ENCODE measurements around the gene AMIGO1. TPM values are rescaled to one million over a fixed set of nuclear protein-coding genes. Genes with fewer than 3 reads are reported as not detected.
A peak's percentile ranks its signal among the peaks of the same experiment; 100 is the strongest.

Gene AMIGO1
- total and polyA plus RNA-seq, 2 donors, result 2.9 to 6.4 TPM

GRCh38 chr1:109539676-109540075 is 30.1 kb upstream of the AMIGO1 start, which contains the start of gene GPR61:
GPR61 (plus strand) TSS chr1:109539872; CDS start chr1:109543023, 3,151 bp downstream.
- no peaks in the 10 kb centered on the region for H3K36me3 ChIP-seq (ENCODE audit: insufficient read depth)
- H3K4me1 ChIP-seq (ENCODE audit: insufficient read depth), result no peaks in the 10 kb centered on the region
- no peak for DNase-seq (ENCODE audit: extremely low spot score)
- WGBS, result 50% methylated on average over 7 of the region's 7 CpGs
- no peak within 1 kb of the TSS for H3K27ac ChIP-seq (ENCODE audit: low read depth)
- H3K4me3 ChIP-seq (ENCODE audit: low read depth, low read length), result no peak within 1 kb of the TSS

- no peak overlapping the region for H3K4me3 ChIP-seq (ENCODE audit: low read depth, low read length)
- no peak for DNase-seq (ENCODE audit: extremely low spot score)
- H3K36me3 ChIP-seq (ENCODE audit: insufficient read depth), result no peaks in the 10 kb centered on the region
- no peaks in the 10 kb centered on the region for H3K4me1 ChIP-seq (ENCODE audit: insufficient read depth)
- 89% methylated on average over 9 of the region's 9 CpGs for WGBS
- no peak overlapping the region for H3K27ac ChIP-seq (ENCODE audit: low read depth)
These were observed 29.5 kb upstream of the AMIGO1 start for GRCh38 chr1:109538827-109539555.

GRCh38 chr1:109537450-109538178 is 28.1 kb upstream of the AMIGO1 start:
- Histone ChIP-seq H3K27ac (ENCODE audit: low read depth) (no peak overlapping the region), H3K4me1 (ENCODE audit: insufficient read depth) (no peaks in the 10 kb centered on the region)
- WGBS, result 82% methylated on average over 9 of the region's 9 CpGs

GRCh38 chr1:109535971-109536491 is 26.5 kb upstream of the AMIGO1 start:
- H3K27ac ChIP-seq (ENCODE audit: low read depth), result no peak overlapping the region
- 60% methylated on average over 5 of the region's 5 CpGs for WGBS

More at GRCh38 chr1:109537450-109538178, 28.1 kb upstream of the AMIGO1 start:
- no peak overlapping the region for H3K4me3 ChIP-seq (ENCODE audit: low read depth, low read length)
- no peak for DNase-seq (ENCODE audit: extremely low spot score)
- no peaks in the 10 kb centered on the region for H3K36me3 ChIP-seq (ENCODE audit: insufficient read depth)

GRCh38 chr1:109535481-109535880 is 26.0 kb upstream of the AMIGO1 start:
- no peaks in the 10 kb centered on the region for H3K4me1 ChIP-seq (ENCODE audit: insufficient read depth)
- 70% methylated on average over 4 of the region's 4 CpGs for WGBS
- H3K36me3 ChIP-seq (ENCODE audit: insufficient read depth), result no peaks in the 10 kb centered on the region
- H3K4me3 ChIP-seq (ENCODE audit: low read depth, low read length), result no peak overlapping the region
- DNase-seq (ENCODE audit: extremely low spot score), result no peak
- no peak overlapping the region for H3K27ac ChIP-seq (ENCODE audit: low read depth)

More at GRCh38 chr1:109535971-109536491, 26.5 kb upstream of the AMIGO1 start:
- no peak for DNase-seq (ENCODE audit: extremely low spot score)
- Histone ChIP-seq H3K36me3 (ENCODE audit: insufficient read depth) (no peaks in the 10 kb centered on the region), H3K4me1 (ENCODE audit: insufficient read depth) (no peaks in the 10 kb centered on the region), H3K4me3 (ENCODE audit: low read depth, low read length) (no peak overlapping the region)

GRCh38 chr1:109534307-109534858 is 24.9 kb upstream of the AMIGO1 start:
- Histone ChIP-seq H3K36me3 (ENCODE audit: insufficient read depth) (no peaks in the 10 kb centered on the region), H3K4me3 (ENCODE audit: low read depth, low read length) (no peak overlapping the region), H3K4me1 (ENCODE audit: insufficient read depth) (no peaks in the 10 kb centered on the region), H3K27ac (ENCODE audit: low read depth) (no peak overlapping the region)
- no peak for DNase-seq (ENCODE audit: extremely low spot score)
- 90% methylated on average over 1 of the region's 1 CpG for WGBS

GRCh38 chr1:109532365-109533136 is 23.0 kb upstream of the AMIGO1 start:
- peak; percentile 21 for DNase-seq (ENCODE audit: extremely low spot score)
- no peaks in the 10 kb centered on the region for H3K4me1 ChIP-seq (ENCODE audit: insufficient read depth)
- peak overlapping the region; percentile 11 for H3K4me3 ChIP-seq (ENCODE audit: low read depth, low read length)
- WGBS, result 16% methylated on average over 12 of the region's 12 CpGs
- H3K36me3 ChIP-seq (ENCODE audit: insufficient read depth), result no peaks in the 10 kb centered on the region
- no peak overlapping the region for H3K27ac ChIP-seq (ENCODE audit: low read depth)

GRCh38 chr1:109531826-109532364 is 22.4 kb upstream of the AMIGO1 start:
- DNase-seq (ENCODE audit: extremely low spot score), result no peak
- no peak overlapping the region for H3K4me3 ChIP-seq (ENCODE audit: low read depth, low read length)
- WGBS, result 62% methylated on average over 16 of the region's 16 CpGs
- H3K4me1 ChIP-seq (ENCODE audit: insufficient read depth), result no peaks in the 10 kb centered on the region
- no peaks in the 10 kb centered on the region for H3K36me3 ChIP-seq (ENCODE audit: insufficient read depth)
- no peak overlapping the region for H3K27ac ChIP-seq (ENCODE audit: low read depth)

- no peaks in the 10 kb centered on the region for H3K4me1 ChIP-seq (ENCODE audit: insufficient read depth)
- no peak overlapping the region for H3K27ac ChIP-seq (ENCODE audit: low read depth)
- no peak overlapping the region for H3K4me3 ChIP-seq (ENCODE audit: low read depth, low read length)
- DNase-seq (ENCODE audit: extremely low spot score), result no peak
- 87% methylated on average over 4 of the region's 4 CpGs for WGBS
- no peaks in the 10 kb centered on the region for H3K36me3 ChIP-seq (ENCODE audit: insufficient read depth)
These were observed 21.9 kb upstream of the AMIGO1 start for GRCh38 chr1:109531380-109531779.

- Histone ChIP-seq H3K4me3 (ENCODE audit: low read depth, low read length) (no peak overlapping the region), H3K27ac (ENCODE audit: low read depth) (no peak overlapping the region), H3K4me1 (ENCODE audit: insufficient read depth) (no peaks in the 10 kb centered on the region), H3K36me3 (ENCODE audit: insufficient read depth) (no peaks in the 10 kb centered on the region)
- no peak for DNase-seq (ENCODE audit: extremely low spot score)
- WGBS, result 69% methylated on average over 13 of the region's 13 CpGs
These were observed 21.0 kb upstream of the AMIGO1 start for GRCh38 chr1:109530457-109531087.

GRCh38 chr1:109529881-109530456 is 20.4 kb upstream of the AMIGO1 start:
- H3K27ac ChIP-seq (ENCODE audit: low read depth), result no peak overlapping the region
- WGBS, result 67% methylated on average over 8 of the region's 8 CpGs

GRCh38 chr1:109528712-109529111 is 19.2 kb upstream of the AMIGO1 start:
- H3K4me1 ChIP-seq (ENCODE audit: insufficient read depth), result no peaks in the 10 kb centered on the region
- WGBS, result 87% methylated on average over 3 of the region's 3 CpGs
- no peak overlapping the region for H3K27ac ChIP-seq (ENCODE audit: low read depth)
- DNase-seq (ENCODE audit: extremely low spot score), result no peak
- no peak overlapping the region for H3K4me3 ChIP-seq (ENCODE audit: low read depth, low read length)
- no peaks in the 10 kb centered on the region for H3K36me3 ChIP-seq (ENCODE audit: insufficient read depth)

More at GRCh38 chr1:109529881-109530456, 20.4 kb upstream of the AMIGO1 start:
- Histone ChIP-seq H3K4me1 (ENCODE audit: insufficient read depth) (no peaks in the 10 kb centered on the region), H3K36me3 (ENCODE audit: insufficient read depth) (no peaks in the 10 kb centered on the region), H3K4me3 (ENCODE audit: low read depth, low read length) (no peak overlapping the region)
- DNase-seq (ENCODE audit: extremely low spot score), result no peak
